H9 (cell line): Measurements from ENCODE around the gene MS4A18. TPM values are rescaled to one million over a fixed set of nuclear protein-coding genes. Genes with fewer than 3 reads are reported as not detected.

Source experiments
- DNase-seq: peaks from one replicate; pipeline ENCODE4 v3.0.0-alpha.2; 2017
- H2AFZ ChIP-seq: one replicate; pipeline ENCODE4 v1.6.1; 2013; ENCODE audit warnings: mild to moderate bottlenecking, low read length, control low read depth, moderate library complexity
- H2AK5ac ChIP-seq: 2 replicates; pipeline ENCODE4 v1.6.1; 2013; ENCODE audit warnings: low read length, control low read depth, mixed read lengths; ENCODE audit not compliant: insufficient read length
- H2BK120ac ChIP-seq: one replicate; pipeline ENCODE4 v1.6.1; 2013; ENCODE audit warnings: low read depth, mild to moderate bottlenecking, low read length, control low read depth, inconsistent platforms; ENCODE audit not compliant: poor library complexity, severe bottlenecking
- H2BK12ac ChIP-seq: 2 replicates; pipeline ENCODE4 v1.6.1; 2013; ENCODE audit warnings: low read length, control low read depth, mixed read lengths, low read depth; ENCODE audit not compliant: insufficient read length
- H2BK15ac ChIP-seq: 2 replicates; pipeline ENCODE4 v1.6.1; 2013; ENCODE audit warnings: low read depth, low read length, control low read depth
- H2BK20ac ChIP-seq: one replicate; pipeline ENCODE4 v1.6.1; 2013; ENCODE audit warnings: low read depth, mild to moderate bottlenecking, low read length, control low read depth, inconsistent platforms; ENCODE audit not compliant: poor library complexity, severe bottlenecking
- H2BK5ac ChIP-seq: 2 replicates; pipeline ENCODE4 v1.6.1; 2013; ENCODE audit warnings: low read length, control low read depth, mixed read lengths; ENCODE audit not compliant: insufficient read length
- H3K14ac ChIP-seq: 2 replicates; pipeline ENCODE4 v1.6.1; 2013; ENCODE audit warnings: low read length, control low read depth; ENCODE audit not compliant: insufficient read depth
- H3K18ac ChIP-seq: 2 replicates; pipeline ENCODE4 v1.6.1; 2013; ENCODE audit warnings: low read depth, mild to moderate bottlenecking, mixed read lengths, low read length, control low read depth; ENCODE audit not compliant: insufficient read length
- H3K23ac ChIP-seq: 2 replicates; pipeline ENCODE4 v1.6.1; 2013; ENCODE audit warnings: low read length, control low read depth, mixed read lengths, low read depth; ENCODE audit not compliant: insufficient read length
- H3K23me2 ChIP-seq: 2 replicates; pipeline ENCODE4 v1.6.1; 2013; ENCODE audit warnings: low read depth, mild to moderate bottlenecking, mixed read lengths, low read length, control low read depth; ENCODE audit not compliant: insufficient read length, poor library complexity, severe bottlenecking
- H3K27ac ChIP-seq: 2 replicates; pipeline ENCODE4 v1.5.1; 2013; ENCODE audit warnings: low read length, control low read depth, mixed read lengths, low read depth; ENCODE audit not compliant: insufficient read length
- H3K27me3 ChIP-seq: 2 replicates; pipeline ENCODE4 v1.6.1; 2013; ENCODE audit warnings: low read length, control low read depth, inconsistent platforms; ENCODE audit not compliant: insufficient read depth
- H3K4ac ChIP-seq: 2 replicates; pipeline ENCODE4 v1.6.1; 2013; ENCODE audit warnings: low read depth, mild to moderate bottlenecking, control low read depth, inconsistent platforms, low read length, moderate library complexity
- H3K4me1 ChIP-seq: 2 replicates; pipeline ENCODE4 v1.6.1; 2013; ENCODE audit warnings: low read length, control low read depth, inconsistent platforms; ENCODE audit not compliant: insufficient read depth
- H3K4me2 ChIP-seq: 2 replicates; pipeline ENCODE4 v1.6.1; 2013; ENCODE audit warnings: low read length, control low read depth, mixed read lengths; ENCODE audit not compliant: insufficient read length, insufficient read depth
- H3K56ac ChIP-seq: 2 replicates; pipeline ENCODE4 v1.6.1; 2013; ENCODE audit warnings: low read depth, mild to moderate bottlenecking, mixed read lengths, low read length, control low read depth; ENCODE audit not compliant: insufficient read length
- H3K79me1 ChIP-seq: 2 replicates; pipeline ENCODE4 v1.6.1; 2013; ENCODE audit warnings: low read depth, mild to moderate bottlenecking, moderate library complexity, low read length, control low read depth, inconsistent platforms; ENCODE audit not compliant: insufficient read depth, poor library complexity, severe bottlenecking
- H3K79me2 ChIP-seq: 2 replicates; pipeline ENCODE4 v1.6.1; 2013; ENCODE audit warnings: low read length, control low read depth, inconsistent platforms; ENCODE audit not compliant: insufficient read depth
- H3K9ac ChIP-seq: 2 replicates; pipeline ENCODE4 v1.6.1; 2013; ENCODE audit warnings: low read length, control low read depth, mixed read lengths; ENCODE audit not compliant: insufficient read length; ENCODE audit errors: extremely low read depth
- H3K9me3 ChIP-seq: one replicate; pipeline ENCODE4 v1.6.1; 2013; ENCODE audit warnings: low read depth, low read length, inconsistent platforms; ENCODE audit not compliant: control insufficient read depth
- H3T11ph ChIP-seq: one replicate; pipeline ENCODE4 v1.6.1; 2013; ENCODE audit warnings: mild to moderate bottlenecking, low read length, control low read depth, inconsistent platforms
- H4K20me1 ChIP-seq: one replicate; pipeline ENCODE4 v1.6.1; 2013; ENCODE audit not compliant: control insufficient read depth, insufficient read length, insufficient read depth
- H4K5ac ChIP-seq: 2 replicates; pipeline ENCODE4 v1.6.1; 2013; ENCODE audit warnings: low read depth, mild to moderate bottlenecking, mixed read lengths, low read length, control low read depth; ENCODE audit not compliant: insufficient read length
- H4K8ac ChIP-seq: replicated peaks from 2 replicates; pipeline ENCODE4 v1.6.1; 2013; ENCODE audit warnings: low read length, control low read depth, mixed read lengths, low read depth; ENCODE audit not compliant: insufficient read length
- H4K91ac ChIP-seq: 2 replicates; pipeline ENCODE4 v1.6.1; 2013; ENCODE audit warnings: low read depth, mild to moderate bottlenecking, moderate library complexity, mixed read lengths, low read length, control low read depth; ENCODE audit not compliant: insufficient read length
- H3K27ac Mint-ChIP-seq, 3 experiments: 2 replicates in 2 of 3; 3 replicates in 1 of 3; pipeline ENCODE4 v1.8.0; 2020 to 2021; ENCODE audit warnings: mixed read lengths in 3 of 3, mild to moderate bottlenecking in 1 of 3, moderate library complexity in 1 of 3
- H3K27me3 Mint-ChIP-seq: 2 replicates; pipeline ENCODE4 v1.8.0; 2021; ENCODE audit warnings: low read depth, mild to moderate bottlenecking, moderate library complexity, mixed read lengths
- H3K36me3 Mint-ChIP-seq, 3 experiments: 2 replicates in 2 of 3; 3 replicates in 1 of 3; pipeline ENCODE4 v1.8.0; 2020 to 2021; ENCODE audit warnings: low read depth in 3 of 3, mixed read lengths in 3 of 3; ENCODE audit not compliant: insufficient read depth in 1 of 3
- H3K4me1 Mint-ChIP-seq, 2 experiments: 2 replicates each; pipeline ENCODE4 v1.8.0; 2020; ENCODE audit warnings: mixed read lengths in 2 of 2
- H3K4me3 Mint-ChIP-seq, 2 experiments: 2 replicates in 1 of 2; 3 replicates in 1 of 2; pipeline ENCODE4 v1.8.0; 2020 to 2021; ENCODE audit warnings: mild to moderate bottlenecking in 2 of 2, mixed read lengths in 2 of 2, moderate library complexity in 1 of 2
- H3K9me3 Mint-ChIP-seq, 2 experiments: 2 replicates in 1 of 2; 3 replicates in 1 of 2; pipeline ENCODE4 v1.8.0; 2020; ENCODE audit warnings: mild to moderate bottlenecking in 2 of 2, mixed read lengths in 2 of 2, moderate library complexity in 1 of 2
- CTCF ChIP-seq: fragments of 200-600 bp; sonication (generic); conservative IDR thresholded peaks from 3 replicates; pipeline ENCODE4 v1.8.0; 2021; ENCODE audit warnings: antibody characterized with exemption, mild to moderate bottlenecking
- WGBS: extraction: QIAGEN DNeasy Blood & Tissue Kit; methylation state at CpG from one replicate; pipeline ENCODE4 v1.1.7; 2013; ENCODE audit warnings: missing lambda C conversion rate, low lambda C conversion rate, mixed read lengths; ENCODE audit not compliant: insufficient read length; ENCODE audit errors: extremely low coverage; 5-methylcytosine and 5-hydroxymethylcytosine counted together
- total RNA-seq: library from RNA; stranded (reverse); gene quantifications from 2 replicates; pipeline ENCODE4 v1.2.1, GENCODE V29; 2021

MS4A18 gene
- total RNA-seq, 1 experiment from 2014 or later, result not detected

- Histone ChIP-seq H3K4ac (no peak overlapping the region), H3K27me3 (no peaks in the 10 kb centered on the region), H2AFZ (no peak overlapping the region), H3K4me1 (no peaks in the 10 kb centered on the region), H4K20me1 (no peaks in the 10 kb centered on the region), H4K91ac (no peak overlapping the region), H3K56ac (no peak overlapping the region), H3K23me2 (no peaks in the 10 kb centered on the region), H3K4me2 (no peak overlapping the region), H3T11ph (no peak overlapping the region), H2BK5ac (no peak overlapping the region), H2BK20ac (no peak overlapping the region), H2BK120ac (no peak overlapping the region), H4K5ac (no peak overlapping the region), H3K79me2 (no peaks in the 10 kb centered on the region), H3K9me3 (no peaks in the 10 kb centered on the region), H3K9ac (no peak overlapping the region), H2BK15ac (no peak overlapping the region), H3K23ac (no peak overlapping the region), H4K8ac (no peak overlapping the region), H3K14ac (no peak overlapping the region), H3K18ac (no peak overlapping the region), H2BK12ac (no peak overlapping the region), H3K27ac (no peak overlapping the region), H3K79me1 (no peaks in the 10 kb centered on the region), H2AK5ac (no peak overlapping the region)
- H3K27ac Mint-ChIP-seq, result peak overlapping the region in 1 of 3 experiments; percentile 79; a peak in 1 of 7 replicates
- TF ChIP-seq CTCF, result no peak
- no peaks in the 10 kb centered on the region; a peak in 1 of 7 replicates for H3K36me3 Mint-ChIP-seq
- no peak overlapping the region for H3K4me3 Mint-ChIP-seq
- H3K4me1 Mint-ChIP-seq, result no peaks in the 10 kb centered on the region
- H3K27me3 Mint-ChIP-seq, result peaks cover 4% of the 10 kb centered on the region; the same call in 1 of the 2 replicates
- no CpG with 5 or more reads among the region's 8 CpGs for WGBS
- H3K9me3 Mint-ChIP-seq, result peaks cover 5 to 11% of the 10 kb centered on the region in 2 experiments; a peak in 4 of 5 replicates
- DNase-seq, result no peak
Observed at GRCh38 chr11:60785806-60786361, 61.4 kb downstream of the MS4A18 start.
